ENCODE measurements around the gene HIVEP3. TPM values are rescaled to one million over a fixed set of nuclear protein-coding genes. Genes with fewer than 3 reads are reported as not detected.
"Not testable (repeated sequence)": the region's sequence is repeated elsewhere in the genome, so short reads cannot be mapped to it uniquely, and the experiment has no call there.

The HIVEP3 gene
- 10 to 100 TPM; 17.9 to 32.0 TPM for total RNA-seq

DNA sequence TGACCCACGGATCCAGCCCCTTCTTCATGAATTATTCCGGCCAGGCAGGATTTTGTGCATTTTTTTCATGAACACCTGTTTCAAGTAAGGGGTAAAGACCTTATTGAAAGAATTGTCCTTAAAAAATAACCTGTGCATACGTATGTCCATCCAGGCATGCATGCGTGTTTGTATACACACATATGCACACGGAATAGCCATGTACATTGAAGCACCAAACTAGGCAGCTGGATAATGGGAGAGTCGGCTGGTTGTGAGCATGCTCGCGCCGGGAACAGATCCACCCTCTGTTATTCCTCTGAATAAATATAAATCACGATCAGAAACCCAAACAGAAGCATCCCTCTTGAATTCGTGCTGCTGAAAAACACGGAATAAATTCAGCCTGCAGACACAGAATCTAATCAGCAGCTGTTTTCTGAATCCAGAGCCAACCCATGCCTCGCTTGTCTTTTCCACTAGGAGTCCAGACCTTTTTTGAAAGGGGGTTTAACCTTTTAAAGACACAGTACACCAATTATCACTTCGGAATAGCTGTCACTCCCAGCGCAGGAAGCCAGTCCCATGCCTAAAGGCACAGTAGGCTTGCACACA lies at the start of gene HIVEP3:
HIVEP3 (minus strand) TSS at position 473 of the 594 bp plus-strand sequence.
- DNase-seq (ENCODE audit: low spot score), result no peak
- Mint-ChIP-seq H3K36me3 (peaks cover 16% of the 10 kb centered on the region), H3K9me3 (no peaks in the 10 kb centered on the region), H3K4me1 (ENCODE audit: low read depth in 2 of 2) (peaks cover 69 to 72% of the 10 kb centered on the region in 2 donors), H3K4me3 (peak within 1 kb of the TSS; percentile 67), H3K27ac (peak within 1 kb of the TSS; percentile 87 to 94), H3K27me3 (no peaks in the 10 kb centered on the region)
- no peak for ATAC-seq

DNA sequence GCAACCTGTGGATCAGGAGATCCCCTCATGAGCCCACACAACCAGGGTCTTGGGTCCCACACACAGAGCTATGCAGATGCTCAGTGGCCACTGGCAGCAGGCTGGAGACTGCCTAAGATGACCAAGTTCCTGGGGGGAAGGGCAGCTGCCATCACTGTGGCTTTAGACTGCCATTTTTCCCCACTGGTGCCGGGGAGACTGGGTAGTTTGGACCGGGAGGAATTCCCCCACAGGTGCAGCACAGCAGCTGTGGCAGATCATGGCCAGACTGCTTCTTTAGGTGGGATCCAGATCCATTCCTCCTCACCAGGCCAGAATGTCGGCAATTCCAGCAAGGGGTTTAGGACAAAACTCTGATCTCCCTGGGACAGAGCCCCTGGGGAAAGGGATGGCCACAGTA lies 45.7 kb upstream of the HIVEP3 start:
- no peak for DNase-seq (ENCODE audit: low spot score)
- Mint-ChIP-seq H3K27me3 (no peaks in the 10 kb centered on the region), H3K4me1 (ENCODE audit: low read depth in 2 of 2) (peaks cover 47 to 61% of the 10 kb centered on the region in 2 donors), H3K36me3 (peaks cover 35% of the 10 kb centered on the region), H3K9me3 (peaks cover 6% of the 10 kb centered on the region), H3K4me3 (no peak overlapping the region), H3K27ac (peak overlapping the region in 1 of 2 donors; percentile 64)
- no peak for ATAC-seq

DNA sequence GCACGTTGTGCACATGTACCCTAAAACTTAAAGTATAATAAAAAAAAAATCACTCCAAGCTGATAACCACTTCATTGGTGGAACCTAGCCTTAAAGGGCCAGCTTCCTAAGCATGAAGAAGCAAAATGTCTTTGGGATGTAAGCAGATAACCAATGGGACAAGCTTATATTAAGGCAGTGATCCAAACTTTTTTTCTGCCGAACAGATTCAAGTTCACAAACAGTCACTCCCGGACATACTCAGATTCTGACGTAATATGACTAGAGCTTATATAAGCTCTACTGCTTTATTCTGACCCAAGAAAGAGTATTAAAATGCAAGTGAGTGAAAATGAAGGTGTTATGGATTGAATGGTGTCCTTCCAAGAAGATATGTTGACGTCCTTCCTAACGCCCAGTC lies 44.9 kb upstream of the HIVEP3 start:
- ATAC-seq (no peak), DNase-seq (ENCODE audit: low spot score) (no peak)
- Mint-ChIP-seq H3K4me1 (ENCODE audit: low read depth in 2 of 2) (peaks cover 41 to 59% of the 10 kb centered on the region in 2 donors), H3K9me3 (peaks cover 9% of the 10 kb centered on the region), H3K36me3 (peaks cover 30% of the 10 kb centered on the region), H3K4me3 (no peak overlapping the region), H3K27ac (peak overlapping the region in 1 of 2 donors; percentile 52), H3K27me3 (no peaks in the 10 kb centered on the region)

DNA sequence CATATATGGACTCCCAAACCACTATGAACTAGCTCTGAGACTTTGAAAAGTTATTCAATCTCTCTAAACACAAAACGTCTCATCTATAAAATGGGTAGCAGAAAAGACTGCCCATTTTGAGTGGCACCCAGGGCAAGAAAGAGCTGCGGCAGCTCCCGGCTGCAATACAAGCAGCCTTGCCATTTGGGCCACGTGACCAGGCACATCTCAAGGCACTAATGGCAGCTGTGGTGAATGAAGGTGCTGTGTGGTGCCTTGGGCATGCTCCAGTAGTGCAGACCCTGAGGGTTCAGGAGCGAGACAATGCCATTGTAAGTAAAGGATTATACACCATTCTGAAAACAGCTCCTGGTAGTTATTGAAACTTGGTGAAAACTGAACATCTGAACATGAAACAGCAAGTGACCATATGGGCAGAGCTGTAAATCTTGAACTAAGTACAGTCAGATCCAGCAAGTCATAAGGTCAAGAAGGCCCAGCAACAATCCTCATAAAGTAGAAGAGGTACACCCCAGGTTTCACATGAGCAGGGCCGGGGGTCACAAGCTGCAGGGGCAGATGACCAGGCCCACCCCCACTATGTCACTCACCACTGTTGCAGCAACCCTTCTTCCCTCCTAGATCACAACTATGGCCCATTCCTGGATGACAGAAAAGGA lies 39.4 kb upstream of the HIVEP3 start:
- DNase-seq (ENCODE audit: low spot score) (no peak), ATAC-seq (no peak)
- H3K4me1 Mint-ChIP-seq (ENCODE audit: low read depth in 2 of 2), result peaks cover 42 to 64% of the 10 kb centered on the region in 2 donors
- H3K9me3 Mint-ChIP-seq, result peaks cover 3% of the 10 kb centered on the region
- H3K4me3 Mint-ChIP-seq, result no peak overlapping the region
- H3K36me3 Mint-ChIP-seq, result peaks cover 6% of the 10 kb centered on the region
- H3K27me3 Mint-ChIP-seq, result no peaks in the 10 kb centered on the region
- H3K27ac Mint-ChIP-seq, result no peak overlapping the region

DNA sequence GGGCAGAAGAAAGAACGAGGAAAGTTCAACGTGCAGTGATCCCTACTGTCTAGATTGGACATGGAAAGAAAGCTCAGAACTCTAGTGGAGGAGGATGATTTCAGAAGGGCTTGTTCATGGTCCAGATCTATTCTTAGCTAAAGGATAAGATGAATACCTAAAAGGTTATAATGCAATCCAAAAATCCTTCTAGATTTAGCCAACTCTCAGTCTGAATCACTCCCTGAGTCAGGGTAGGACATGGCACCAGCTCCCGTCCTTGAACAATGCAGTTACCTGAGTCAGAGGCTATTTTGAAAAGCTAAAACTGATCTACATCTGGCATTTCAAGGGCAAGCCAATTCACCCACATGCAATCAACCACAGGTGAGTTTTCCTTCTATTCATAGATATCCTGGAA lies 38.8 kb upstream of the HIVEP3 start:
- Mint-ChIP-seq H3K9me3 (peaks cover 3% of the 10 kb centered on the region), H3K4me1 (ENCODE audit: low read depth in 2 of 2) (peaks cover 47 to 68% of the 10 kb centered on the region in 2 donors), H3K36me3 (peaks cover 9% of the 10 kb centered on the region), H3K27me3 (no peaks in the 10 kb centered on the region), H3K4me3 (no peak overlapping the region), H3K27ac (no peak overlapping the region)
- DNase-seq (ENCODE audit: low spot score) (no peak), ATAC-seq (no peak)

DNA sequence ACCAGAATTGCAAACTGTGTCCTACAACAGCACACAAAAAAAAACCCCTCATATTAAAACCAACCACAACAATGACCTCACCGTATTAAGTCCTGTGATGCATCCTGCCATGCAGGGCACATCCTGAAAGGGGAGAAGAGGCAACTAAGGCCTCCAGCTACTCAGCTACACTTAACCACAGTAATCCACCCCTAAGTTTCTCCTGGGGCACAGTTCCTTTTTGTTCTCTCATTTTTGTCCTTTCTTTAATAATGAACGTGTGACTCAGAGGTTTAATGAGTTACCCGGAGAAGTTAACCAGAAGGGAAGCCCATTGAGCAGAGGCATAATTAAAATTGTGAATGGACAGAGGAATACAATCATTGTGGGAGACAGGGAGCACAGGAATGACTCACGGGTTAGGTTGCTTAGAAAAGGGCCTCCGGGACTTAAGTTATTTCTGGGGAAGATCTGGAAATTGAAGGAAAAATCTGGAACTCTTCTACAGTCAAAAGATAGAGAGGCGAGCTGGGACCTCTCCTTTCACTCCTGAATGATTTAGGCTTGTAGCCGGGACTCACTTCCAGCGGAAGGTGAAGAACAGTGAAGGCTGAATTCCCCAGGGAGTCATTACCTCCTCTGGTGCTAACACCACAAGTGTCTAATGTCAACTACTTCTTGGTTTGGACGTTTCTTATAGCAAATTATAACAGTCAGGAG lies 36.9 kb upstream of the HIVEP3 start:
- H3K27ac Mint-ChIP-seq, result peak overlapping the region; percentile 36 to 90
- peaks cover 60 to 75% of the 10 kb centered on the region in 2 donors for H3K4me1 Mint-ChIP-seq (ENCODE audit: low read depth in 2 of 2)
- ATAC-seq, result peak; percentile 73 to 85
- peaks cover 14% of the 10 kb centered on the region for H3K9me3 Mint-ChIP-seq
- H3K36me3 Mint-ChIP-seq, result peaks cover 25% of the 10 kb centered on the region
- DNase-seq (ENCODE audit: low spot score), result no peak
- H3K4me3 Mint-ChIP-seq, result peak overlapping the region; percentile 47
- no peaks in the 10 kb centered on the region for H3K27me3 Mint-ChIP-seq

DNA sequence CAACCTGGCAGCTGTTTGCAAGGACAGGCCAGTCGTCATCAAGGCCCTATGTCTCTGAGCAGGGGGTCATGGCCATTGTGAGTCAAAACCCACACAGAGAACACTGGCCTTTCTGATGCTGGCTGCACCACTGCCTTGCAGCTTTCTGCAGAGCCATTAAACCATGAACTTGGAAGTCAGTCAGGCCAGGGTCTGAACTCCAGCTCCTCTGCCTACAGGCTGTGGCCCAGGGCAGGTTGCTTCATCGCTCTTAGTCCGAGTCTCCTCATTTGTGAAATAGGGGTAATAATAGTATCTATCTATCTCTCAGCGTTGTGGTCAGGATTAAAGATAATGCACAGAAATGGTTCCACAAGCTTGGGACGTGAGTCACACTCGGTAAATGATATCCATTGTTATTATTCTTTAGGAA lies 35.8 kb upstream of the HIVEP3 start:
- DNase-seq (ENCODE audit: low spot score), result no peak
- Mint-ChIP-seq H3K4me1 (ENCODE audit: low read depth in 2 of 2) (peaks cover 52 to 72% of the 10 kb centered on the region in 2 donors), H3K27ac (peak overlapping the region; percentile 36 to 90), H3K27me3 (no peaks in the 10 kb centered on the region), H3K4me3 (peak overlapping the region; percentile 47), H3K9me3 (peaks cover 14% of the 10 kb centered on the region), H3K36me3 (peaks cover 29% of the 10 kb centered on the region)
- no peak for ATAC-seq

DNA sequence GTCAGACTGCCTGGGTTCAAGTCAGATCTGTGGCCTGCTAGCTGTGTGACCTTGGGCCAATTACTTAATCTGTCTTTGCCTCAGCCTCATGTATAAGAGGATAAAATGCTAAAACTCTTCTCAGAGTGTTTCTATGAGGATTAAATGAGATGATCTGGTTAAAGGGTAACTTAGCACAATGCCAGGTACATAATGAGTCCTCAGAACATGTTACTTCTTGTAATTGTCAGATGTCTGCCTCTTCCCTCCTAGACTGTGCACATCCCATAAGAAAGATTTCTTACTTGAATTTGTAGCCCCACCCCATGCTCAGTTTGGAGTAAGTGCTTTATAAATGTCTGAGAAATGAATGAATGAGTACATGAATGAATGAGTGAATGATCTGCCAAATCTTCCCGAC lies 34.6 kb upstream of the HIVEP3 start:
- H3K27ac Mint-ChIP-seq, result peak overlapping the region; percentile 80 to 93
- no peak for ATAC-seq
- H3K4me1 Mint-ChIP-seq (ENCODE audit: low read depth in 2 of 2), result peaks cover 55 to 74% of the 10 kb centered on the region in 2 donors
- no peak overlapping the region for H3K4me3 Mint-ChIP-seq
- peaks cover 19% of the 10 kb centered on the region for H3K9me3 Mint-ChIP-seq
- no peak for DNase-seq (ENCODE audit: low spot score)
- H3K27me3 Mint-ChIP-seq, result no peaks in the 10 kb centered on the region
- peaks cover 37% of the 10 kb centered on the region for H3K36me3 Mint-ChIP-seq

DNA sequence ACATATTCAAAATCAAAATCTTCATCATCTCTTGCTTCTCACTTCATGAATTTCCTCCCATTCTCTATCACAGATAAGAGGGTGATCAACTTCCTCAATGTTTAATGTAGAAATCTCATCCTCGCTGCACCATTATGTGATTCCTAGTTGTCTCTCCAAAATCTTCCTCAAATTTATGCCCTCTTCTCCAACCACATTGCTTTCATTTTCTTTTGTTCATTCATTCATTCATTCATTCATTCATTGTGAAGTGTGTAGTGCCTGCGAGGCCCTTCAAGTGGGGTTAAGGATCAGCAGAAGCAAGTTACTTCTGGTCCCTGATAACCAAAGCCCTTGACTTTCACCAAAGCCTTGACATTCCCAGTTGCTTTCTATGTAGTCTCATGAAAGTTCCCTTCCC lies 33.5 kb upstream of the HIVEP3 start:
- ATAC-seq (no peak), DNase-seq (ENCODE audit: low spot score) (no peak)
- Mint-ChIP-seq H3K27ac (peak overlapping the region; percentile 80 to 93), H3K36me3 (peaks cover 37% of the 10 kb centered on the region), H3K4me3 (peak overlapping the region; percentile 37), H3K27me3 (no peaks in the 10 kb centered on the region), H3K9me3 (peaks cover 19% of the 10 kb centered on the region), H3K4me1 (ENCODE audit: low read depth in 2 of 2) (peaks cover 57 to 73% of the 10 kb centered on the region in 2 donors)

DNA sequence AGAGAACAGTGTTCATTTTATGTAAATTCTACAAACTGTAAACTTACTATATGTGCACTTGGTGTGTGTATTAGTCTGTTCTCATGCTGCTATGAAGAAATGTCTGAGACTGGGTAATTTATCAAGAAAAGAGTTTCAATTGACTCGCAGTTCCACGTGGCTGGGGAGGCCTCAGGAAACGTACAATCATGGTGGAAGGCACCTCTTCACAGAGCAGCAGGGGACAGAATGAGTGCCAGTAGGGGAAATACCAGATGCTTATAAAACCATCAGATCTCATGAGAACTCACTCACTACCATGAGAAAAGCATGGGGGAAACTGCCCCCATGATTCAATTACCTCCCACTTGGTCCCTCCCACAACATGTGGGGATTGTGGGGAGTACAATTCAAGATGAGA lies 32.8 kb upstream of the HIVEP3 start:
- H3K4me3 Mint-ChIP-seq, result peak overlapping the region; percentile 52
- peak overlapping the region; percentile 80 to 93 for H3K27ac Mint-ChIP-seq
- not testable (repeated sequence) for H3K27me3 Mint-ChIP-seq; DNase-seq (ENCODE audit: low spot score)
- ATAC-seq, result peak in 1 of 2 donors; percentile 51
- peaks cover 58 to 71% of the 10 kb centered on the region in 2 donors for H3K4me1 Mint-ChIP-seq (ENCODE audit: low read depth in 2 of 2)
- peaks cover 19% of the 10 kb centered on the region for H3K9me3 Mint-ChIP-seq
- peaks cover 37% of the 10 kb centered on the region for H3K36me3 Mint-ChIP-seq

DNA sequence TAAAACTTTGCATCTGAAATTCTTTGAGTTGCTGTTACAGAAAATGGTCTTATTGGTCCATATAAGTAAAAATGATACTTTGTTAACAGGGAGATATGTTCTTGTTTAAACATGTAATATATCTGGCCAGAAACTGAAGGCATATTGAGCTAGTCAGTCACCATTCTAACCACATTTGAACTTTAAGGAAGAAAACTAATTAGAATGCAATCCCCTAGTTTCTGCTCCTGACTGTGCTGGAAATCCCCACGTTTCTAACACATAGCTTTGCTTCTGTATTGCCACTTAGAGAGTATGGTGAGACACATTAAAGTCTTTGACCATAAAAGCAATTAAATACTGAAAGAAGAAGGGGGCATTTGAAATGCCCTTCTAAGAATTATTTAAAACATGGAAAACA lies 32.1 kb upstream of the HIVEP3 start:
- peak overlapping the region; percentile 52 for H3K4me3 Mint-ChIP-seq
- H3K4me1 Mint-ChIP-seq (ENCODE audit: low read depth in 2 of 2), result peaks cover 56 to 68% of the 10 kb centered on the region in 2 donors
- H3K27ac Mint-ChIP-seq, result peak overlapping the region; percentile 80 to 93
- peak; percentile 81 to 93 for ATAC-seq
- H3K27me3 Mint-ChIP-seq, result no peaks in the 10 kb centered on the region
- peak; percentile 65 for DNase-seq (ENCODE audit: low spot score)
- H3K36me3 Mint-ChIP-seq, result peaks cover 37% of the 10 kb centered on the region
- H3K9me3 Mint-ChIP-seq, result peaks cover 19% of the 10 kb centered on the region

DNA sequence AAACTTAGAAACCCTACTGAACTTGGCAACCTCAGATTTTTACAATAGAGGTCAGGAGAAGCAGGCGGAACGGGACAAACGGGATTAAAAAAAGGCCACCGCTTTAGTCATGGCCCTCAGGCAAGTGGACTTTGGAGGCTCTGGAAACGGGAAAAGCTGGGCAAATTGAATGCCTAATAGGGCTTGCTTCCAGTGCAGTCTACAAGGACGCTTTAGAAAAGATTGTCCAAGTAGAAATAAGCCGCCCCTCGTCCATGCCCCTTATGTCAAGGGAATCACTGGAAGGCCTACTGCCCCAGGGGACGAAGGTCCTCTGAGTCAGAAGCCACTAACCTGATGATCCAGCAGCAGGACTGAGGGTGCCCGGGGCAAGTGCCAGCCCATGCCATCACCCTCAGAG lies 27.2 kb upstream of the HIVEP3 start:
- H3K9me3 Mint-ChIP-seq; DNase-seq (ENCODE audit: low spot score); H3K4me3 Mint-ChIP-seq; H3K27ac Mint-ChIP-seq; ATAC-seq; H3K27me3 Mint-ChIP-seq: not testable (repeated sequence)
- peaks cover 27 to 44% of the 10 kb centered on the region in 2 donors for H3K4me1 Mint-ChIP-seq (ENCODE audit: low read depth in 2 of 2)
- peaks cover 28% of the 10 kb centered on the region for H3K36me3 Mint-ChIP-seq

DNA sequence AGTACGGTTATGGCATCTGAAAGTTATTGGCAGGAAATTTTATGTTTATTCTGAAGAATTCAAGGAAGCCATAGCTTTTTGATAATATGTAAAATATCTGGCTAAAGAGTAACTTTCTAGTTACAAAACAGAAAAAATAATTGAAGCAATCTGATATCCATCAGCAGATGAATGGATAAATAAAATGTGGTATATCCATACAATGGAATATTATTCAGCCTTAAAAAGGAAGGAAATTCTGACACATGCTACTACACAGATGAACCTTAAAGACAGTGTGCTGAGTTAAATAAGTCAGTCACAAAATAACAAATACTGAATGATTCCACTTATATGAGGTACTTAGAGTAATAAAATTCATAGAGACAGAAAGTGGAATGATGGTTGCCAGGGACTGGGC lies 25.0 kb upstream of the HIVEP3 start:
- H3K36me3 Mint-ChIP-seq, result peaks cover 14% of the 10 kb centered on the region
- peaks cover 24 to 37% of the 10 kb centered on the region in 2 donors for H3K4me1 Mint-ChIP-seq (ENCODE audit: low read depth in 2 of 2)
- peaks cover under 1% of the 10 kb centered on the region for H3K9me3 Mint-ChIP-seq
- DNase-seq (ENCODE audit: low spot score) (no peak), ATAC-seq (no peak)
- no peaks in the 10 kb centered on the region for H3K27me3 Mint-ChIP-seq
- no peak overlapping the region for H3K27ac Mint-ChIP-seq
- H3K4me3 Mint-ChIP-seq, result no peak overlapping the region

DNA sequence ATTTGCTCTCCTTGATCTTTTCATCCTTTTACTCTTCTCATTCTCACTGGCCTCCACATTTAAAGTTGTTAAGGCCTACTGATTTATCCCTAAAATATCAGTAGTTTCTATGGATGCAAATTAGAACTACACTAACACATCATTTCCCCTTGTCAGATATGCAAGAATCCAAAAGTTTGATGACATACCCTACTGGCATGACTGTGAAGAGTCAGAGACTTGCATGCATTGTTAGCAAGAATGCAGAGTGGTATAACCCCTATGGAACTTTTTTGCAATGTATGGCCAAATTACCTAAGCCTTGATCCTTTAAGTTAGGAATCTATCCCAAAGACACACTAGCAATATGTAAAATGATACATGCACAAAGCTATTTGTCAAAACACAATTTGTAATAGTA lies 23.6 kb upstream of the HIVEP3 start:
- DNase-seq (ENCODE audit: low spot score), result no peak
- H3K9me3 Mint-ChIP-seq, result peaks cover 5% of the 10 kb centered on the region
- peaks cover 20% of the 10 kb centered on the region for H3K36me3 Mint-ChIP-seq
- no peaks in the 10 kb centered on the region for H3K27me3 Mint-ChIP-seq
- peaks cover 23 to 37% of the 10 kb centered on the region in 2 donors for H3K4me1 Mint-ChIP-seq (ENCODE audit: low read depth in 2 of 2)
- no peak overlapping the region for H3K4me3 Mint-ChIP-seq
- ATAC-seq, result no peak
- peak overlapping the region in 1 of 2 donors; percentile 11 for H3K27ac Mint-ChIP-seq
